GM19452 (cell line): ENCODE measurements around the gene SIK3.
A peak's percentile ranks its signal among the peaks of the same experiment; 100 is the strongest.

Experiments used
- ATAC-seq: cut with Tn5 transposase; IDR thresholded peaks from one replicate; pipeline ENCODE4 v1.9.1; 2021; ENCODE audit not compliant: unreplicated experiment

Gene SIK3

DNA sequence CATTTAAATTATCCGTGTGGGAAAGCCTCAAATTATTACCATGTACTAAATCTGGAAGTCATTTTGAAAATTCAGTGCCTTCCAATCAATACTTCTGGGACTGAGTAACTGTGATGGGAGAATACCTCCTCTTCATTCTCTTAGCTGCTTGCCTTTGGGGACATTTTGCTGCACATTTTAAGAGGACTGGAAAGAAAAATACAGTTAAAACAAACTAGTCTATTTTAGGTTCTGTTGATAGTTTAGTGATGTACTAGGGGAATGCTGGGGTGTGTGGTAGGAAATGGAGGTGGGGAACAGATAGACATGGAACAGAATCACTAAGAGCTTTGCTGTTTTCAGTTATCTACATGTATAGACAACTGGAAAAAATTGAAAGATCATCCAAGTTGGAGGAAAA lies 195.1 kb downstream of the SIK3 start:
- no peak for ATAC-seq

- ATAC-seq: no peak
Observed at GRCh38 chr11:116901964-116902688, 196.1 kb downstream of the SIK3 start.

DNA sequence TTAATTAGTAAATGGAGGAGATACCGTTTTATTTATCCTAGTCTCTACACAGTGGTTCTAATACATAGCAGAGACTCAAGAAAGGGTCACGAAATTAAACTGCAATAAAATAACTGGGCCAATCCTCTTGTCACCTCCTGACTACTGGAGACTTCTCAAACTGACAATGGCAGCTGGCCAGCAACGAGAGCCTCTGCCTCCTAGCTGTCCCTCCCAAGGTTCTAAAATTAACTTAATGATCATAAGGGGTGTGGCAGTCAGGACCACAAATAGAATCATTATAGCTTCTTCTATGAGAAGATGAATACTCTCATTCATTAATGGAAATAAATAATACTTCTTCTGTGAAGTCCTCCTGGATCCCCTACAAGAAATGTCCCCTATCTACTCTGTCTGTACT lies 197.0 kb downstream of the SIK3 start:
- no peak for ATAC-seq

GRCh38 chr11:116896211-116896610 lies 202.0 kb downstream of the SIK3 start:
- no peak for ATAC-seq

DNA sequence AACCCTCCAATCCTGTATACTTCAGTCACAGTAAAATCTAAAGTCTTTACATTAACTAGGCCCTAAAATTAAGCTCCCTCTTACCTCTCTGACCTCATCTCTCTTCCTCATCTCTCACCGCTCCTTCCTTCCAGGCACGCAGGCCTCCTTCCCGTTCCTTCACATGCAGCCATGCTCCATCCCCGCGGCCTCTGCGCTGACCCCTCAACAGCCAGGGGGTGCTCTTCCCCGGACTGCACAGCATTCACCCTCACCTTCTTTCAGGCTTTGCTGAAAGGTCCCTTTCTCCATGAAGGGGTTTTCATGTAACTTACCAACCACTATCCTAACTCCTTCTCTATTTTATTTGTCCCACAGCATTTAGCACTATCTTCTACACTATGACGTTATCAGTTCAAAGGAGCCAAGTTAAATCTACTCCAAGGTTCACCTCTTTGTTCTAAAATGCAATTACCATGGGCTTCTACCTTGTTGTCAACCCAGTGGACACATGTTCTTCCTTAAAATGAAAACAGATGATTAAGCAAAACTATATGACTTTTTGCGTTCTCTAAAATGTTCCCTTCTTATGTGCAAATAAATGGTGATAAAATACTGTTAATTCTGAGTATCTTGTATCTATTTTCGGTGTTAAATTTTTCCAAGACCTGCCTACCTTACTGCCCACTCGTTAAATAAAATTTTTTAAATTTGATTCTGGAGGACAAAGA lies 203.0 kb downstream of the SIK3 start:
- no peak for ATAC-seq

GRCh38 chr11:116893906-116894305 lies 204.3 kb downstream of the SIK3 start:
- ATAC-seq: no peak

DNA sequence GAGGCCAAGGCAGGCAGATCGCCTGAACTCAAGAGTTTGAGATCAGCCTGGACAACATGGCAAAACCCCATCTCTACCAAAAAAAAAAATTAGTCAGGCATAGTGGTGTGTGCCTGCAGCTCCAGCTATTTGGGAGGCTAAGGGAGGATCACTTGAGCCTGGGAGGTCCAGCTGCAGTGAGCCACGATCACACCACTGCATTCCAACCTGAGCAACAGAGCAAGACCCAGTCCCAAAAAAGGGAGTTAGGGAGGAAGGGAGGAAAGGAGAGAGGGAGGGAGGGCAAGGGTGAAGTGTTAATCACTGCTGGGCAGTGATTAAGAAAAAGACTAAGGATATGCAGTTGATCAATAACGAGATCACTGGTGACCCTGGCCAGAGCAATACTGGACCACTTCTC lies 204.8 kb downstream of the SIK3 start:
- ATAC-seq: no peak

GRCh38 chr11:116892374-116892773 lies 205.9 kb downstream of the SIK3 start:
- ATAC-seq: no peak

GRCh38 chr11:116891746-116892145 lies 206.5 kb downstream of the SIK3 start:
- ATAC-seq: no peak

- ATAC-seq: no peak
Observed at GRCh38 chr11:116890607-116891006, 207.6 kb downstream of the SIK3 start.

DNA sequence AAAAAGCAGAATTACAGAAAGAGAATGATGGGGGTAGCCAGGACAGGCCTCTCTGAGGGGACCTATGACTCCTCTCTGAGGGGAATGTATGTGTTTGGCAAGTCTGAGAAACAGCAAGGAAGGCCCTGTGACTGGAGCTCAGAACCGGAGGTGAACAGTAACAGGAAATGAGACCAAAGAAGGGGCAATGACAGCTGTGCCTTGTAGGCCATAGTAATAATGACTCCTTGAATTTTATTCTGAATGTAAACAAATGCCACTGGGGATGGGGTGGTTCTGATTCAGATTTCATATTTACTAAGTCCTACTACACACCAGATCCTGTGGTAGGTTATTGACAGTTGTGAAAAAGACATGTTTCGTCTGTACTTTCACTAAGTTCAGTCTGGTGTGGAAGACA lies 208.0 kb downstream of the SIK3 start:
- peak; percentile 80 for ATAC-seq

DNA sequence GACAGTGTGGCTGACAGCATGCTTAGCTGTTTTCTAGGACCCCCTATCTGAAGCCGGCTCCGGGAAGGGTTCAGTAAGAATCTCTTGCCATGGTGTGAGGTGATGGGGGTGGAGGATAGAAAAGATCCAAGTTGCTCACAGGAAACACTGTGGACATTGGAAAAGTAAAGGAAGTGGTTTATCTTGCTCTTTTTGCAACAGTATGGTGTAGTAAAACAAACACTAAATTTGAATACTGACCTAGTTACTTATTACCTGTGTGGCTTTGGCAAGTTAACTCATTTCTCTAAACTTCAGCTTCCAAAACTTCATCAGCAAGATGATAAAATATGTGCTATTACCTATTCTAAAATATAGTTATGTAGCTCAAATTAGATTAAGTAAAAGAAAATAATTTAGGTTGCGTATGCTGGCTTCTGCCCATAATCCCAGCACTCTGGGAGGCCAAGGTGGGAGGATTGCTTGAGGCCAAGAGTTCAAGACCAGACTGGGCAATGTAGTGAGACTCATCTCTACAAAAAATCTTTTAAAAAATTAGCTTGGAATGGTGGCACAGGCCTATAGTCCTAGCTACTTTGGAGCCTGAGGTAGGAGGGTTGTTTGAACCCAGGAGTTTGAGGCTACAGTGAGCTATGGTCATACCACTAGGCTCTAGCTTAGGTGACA lies 209.2 kb downstream of the SIK3 start:
- no peak for ATAC-seq

GRCh38 chr11:116888024-116888423 lies 210.2 kb downstream of the SIK3 start:
- no peak for ATAC-seq

GRCh38 chr11:116885951-116886655 lies 212.1 kb downstream of the SIK3 start:
- no peak for ATAC-seq

DNA sequence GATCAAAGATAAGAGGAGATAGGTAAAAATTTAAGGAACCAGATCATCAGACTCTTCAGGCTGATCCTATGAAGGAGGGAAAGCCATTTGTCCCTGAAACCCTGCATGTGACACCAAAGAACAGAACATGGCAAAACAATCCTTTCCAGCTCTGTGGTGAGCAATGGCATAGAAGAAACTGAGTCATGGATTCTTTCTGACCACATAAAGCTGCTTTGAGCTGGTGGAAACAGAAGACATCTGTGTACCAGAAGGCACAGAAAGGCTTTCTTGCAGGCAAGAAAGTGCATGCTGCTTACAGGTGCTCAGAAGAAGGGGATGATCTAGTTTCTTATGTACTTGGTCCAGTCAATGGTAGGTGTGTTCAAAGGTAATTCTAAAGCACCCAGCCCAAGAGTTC lies 215.8 kb downstream of the SIK3 start:
- no peak for ATAC-seq

DNA sequence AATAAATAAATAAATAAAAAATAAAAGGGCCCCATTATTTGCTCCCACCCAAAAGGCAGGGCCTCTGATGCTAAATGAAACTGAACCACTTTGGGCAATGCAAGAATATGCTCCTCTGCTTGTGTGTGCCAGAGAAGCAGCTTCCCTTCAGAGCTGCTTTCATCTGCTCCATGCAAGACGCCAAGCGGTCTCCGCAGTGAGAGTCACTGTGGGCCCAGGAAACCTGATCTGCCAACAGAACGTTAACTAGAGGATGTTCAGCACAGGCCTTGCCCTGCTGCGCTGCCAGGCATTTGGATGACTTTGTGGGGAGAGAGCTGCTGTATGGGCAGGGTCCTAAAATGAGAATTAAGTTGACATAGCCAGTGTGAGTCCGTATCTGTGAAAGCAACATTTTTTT lies 217.1 kb downstream of the SIK3 start:
- no peak for ATAC-seq

DNA sequence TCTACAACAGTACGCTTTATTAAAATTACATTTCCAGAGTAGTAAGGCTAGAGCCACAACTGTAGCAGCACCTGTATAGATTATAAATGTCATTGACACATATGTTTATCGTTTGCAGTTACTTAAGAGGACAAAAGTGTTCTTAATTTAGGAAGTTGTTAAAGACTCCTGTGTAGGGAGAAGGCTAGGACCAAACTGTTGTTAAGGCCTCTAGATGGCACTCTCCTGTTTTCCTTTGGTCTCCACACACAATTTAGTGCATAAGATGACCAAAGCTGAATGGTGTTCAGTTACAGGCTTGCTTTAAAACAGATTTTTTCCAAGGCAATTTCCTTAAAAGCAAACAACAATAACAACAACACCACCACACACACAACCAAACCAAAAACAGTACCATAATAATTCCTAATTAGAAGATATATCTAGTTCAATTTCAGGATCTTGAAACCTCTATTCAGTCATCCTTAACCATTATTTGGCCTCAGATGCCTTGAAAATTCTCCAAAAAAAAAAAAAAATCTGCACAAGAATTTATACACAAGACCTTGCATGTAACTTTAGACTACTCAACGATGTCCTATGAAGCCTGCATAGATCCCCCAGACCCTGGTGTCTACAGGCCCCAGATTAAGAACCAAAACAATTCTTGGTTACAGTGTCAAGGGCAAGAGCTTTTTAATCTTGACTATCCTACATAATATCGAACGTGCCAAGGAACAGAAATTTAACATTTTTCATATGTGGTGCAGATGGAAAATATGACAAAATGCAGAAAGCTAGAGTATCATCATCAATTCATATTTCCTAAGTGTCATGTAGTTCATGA lies 218.2 kb downstream of the SIK3 start:
- no peak for ATAC-seq

DNA sequence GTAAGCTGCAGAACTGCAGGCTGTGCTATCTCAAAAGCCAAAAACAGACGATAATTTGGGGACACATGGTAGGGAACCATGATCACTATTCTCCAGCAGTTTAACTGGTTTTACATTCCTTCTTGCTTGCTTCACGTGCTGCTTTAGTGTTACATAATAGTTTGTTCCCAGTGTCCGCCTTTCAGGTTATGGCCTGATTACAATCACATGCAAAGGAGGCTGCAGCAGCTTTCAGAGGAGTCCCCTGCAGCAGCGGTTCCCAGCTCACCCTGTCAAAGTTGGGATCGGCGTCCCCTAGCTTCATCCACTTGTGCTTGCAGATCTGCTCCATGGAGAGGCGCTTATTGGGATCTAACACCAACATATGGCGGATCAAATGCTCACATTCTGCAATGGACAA lies 221.6 kb downstream of the SIK3 start:
- no peak for ATAC-seq

- no peak for ATAC-seq
Observed at GRCh38 chr11:116875194-116875593, 223.0 kb downstream of the SIK3 start.

- ATAC-seq: no peak
Observed at GRCh38 chr11:116874251-116874650, 224.0 kb downstream of the SIK3 start.

DNA sequence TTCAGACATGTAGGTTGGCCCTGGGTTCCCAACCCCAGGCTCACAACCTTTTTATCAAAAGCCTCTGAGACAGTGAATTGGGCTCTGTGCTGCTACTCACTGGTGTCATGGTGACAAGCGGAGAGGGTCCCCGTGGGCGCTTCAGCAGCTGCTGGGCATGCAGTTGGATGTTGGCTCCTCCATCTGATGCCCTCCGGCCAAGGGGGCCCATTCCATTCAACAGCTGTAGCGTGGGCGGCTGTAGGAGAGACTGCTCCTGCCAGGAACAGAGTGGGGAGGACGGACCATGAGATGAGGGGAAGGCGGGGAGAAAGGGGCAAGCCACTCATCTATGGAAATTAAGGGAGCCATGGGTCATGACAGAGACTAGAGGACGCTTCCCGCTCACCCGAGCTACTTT lies 224.8 kb downstream of the SIK3 start:
- ATAC-seq: no peak
